C4-2B (cell line): Measurements from ENCODE around the gene DHRS2.

Experiments used
- H3K27ac ChIP-seq: fragments of 450-650 bp; 2 replicates; pipeline ENCODE4 v1.5.1; 2017
- CTCF ChIP-seq: fragments of 450-650 bp; conservative IDR thresholded peaks from 2 replicates; pipeline ENCODE4 v1.5.1; 2017; ENCODE audit warnings: mild to moderate bottlenecking
- ZFX ChIP-seq: fragments of 450-650 bp; IDR thresholded peaks from 2 replicates; pipeline ENCODE4 v1.6.1; 2017

DHRS2 gene

GRCh38 chr14:23654231-23654630 is 18.1 kb downstream of the DHRS2 start:
- TF ChIP-seq CTCF (no peak), ZFX (no peak)
- H3K27ac ChIP-seq = no peak overlapping the region

- no peak overlapping the region for H3K27ac ChIP-seq
- TF ChIP-seq ZFX = no peak
- TF ChIP-seq CTCF = no peak
Measured at GRCh38 chr14:23657959-23658470, 21.9 kb downstream of the DHRS2 start.

- no peak for TF ChIP-seq ZFX
- TF ChIP-seq CTCF = no peak
Measured at GRCh38 chr14:23660290-23661226, 24.4 kb downstream of the DHRS2 start.

GRCh38 chr14:23661542-23661941 is 25.4 kb downstream of the DHRS2 start:
- H3K27ac ChIP-seq = no peak overlapping the region
- TF ChIP-seq ZFX = no peak
- no peak for TF ChIP-seq CTCF

More at GRCh38 chr14:23660290-23661226, 24.4 kb downstream of the DHRS2 start:
- H3K27ac ChIP-seq = no peak overlapping the region

GRCh38 chr14:23663127-23663526 is 27.0 kb downstream of the DHRS2 start:
- H3K27ac ChIP-seq = no peak overlapping the region
- no peak for TF ChIP-seq CTCF
- no peak for TF ChIP-seq ZFX

- TF ChIP-seq ZFX (no peak), CTCF (no peak)
Measured at GRCh38 chr14:23663711-23664110, 27.5 kb downstream of the DHRS2 start.

GRCh38 chr14:23664207-23664885 is 28.2 kb downstream of the DHRS2 start:
- TF ChIP-seq ZFX (no peak), CTCF (no peak)
- H3K27ac ChIP-seq = no peak overlapping the region

More at GRCh38 chr14:23663711-23664110, 27.5 kb downstream of the DHRS2 start:
- H3K27ac ChIP-seq = no peak overlapping the region
